ENCODE measurements around the gene USP36. TPM values are rescaled to one million over a fixed set of nuclear protein-coding genes. Genes with fewer than 3 reads are reported as not detected.
"Not testable (repeated sequence)": the region's sequence is repeated elsewhere in the genome, so short reads cannot be mapped to it uniquely, and the experiment has no call there.

USP36 gene
- total RNA-seq: 59.0 and 63.2 TPM in 2 replicates
- long read RNA-seq, partial matches to known transcripts: 3 of 5 reads
- long read RNA-seq, other reads (novel, unspliced or antisense): 1 of 5 reads

DNA sequence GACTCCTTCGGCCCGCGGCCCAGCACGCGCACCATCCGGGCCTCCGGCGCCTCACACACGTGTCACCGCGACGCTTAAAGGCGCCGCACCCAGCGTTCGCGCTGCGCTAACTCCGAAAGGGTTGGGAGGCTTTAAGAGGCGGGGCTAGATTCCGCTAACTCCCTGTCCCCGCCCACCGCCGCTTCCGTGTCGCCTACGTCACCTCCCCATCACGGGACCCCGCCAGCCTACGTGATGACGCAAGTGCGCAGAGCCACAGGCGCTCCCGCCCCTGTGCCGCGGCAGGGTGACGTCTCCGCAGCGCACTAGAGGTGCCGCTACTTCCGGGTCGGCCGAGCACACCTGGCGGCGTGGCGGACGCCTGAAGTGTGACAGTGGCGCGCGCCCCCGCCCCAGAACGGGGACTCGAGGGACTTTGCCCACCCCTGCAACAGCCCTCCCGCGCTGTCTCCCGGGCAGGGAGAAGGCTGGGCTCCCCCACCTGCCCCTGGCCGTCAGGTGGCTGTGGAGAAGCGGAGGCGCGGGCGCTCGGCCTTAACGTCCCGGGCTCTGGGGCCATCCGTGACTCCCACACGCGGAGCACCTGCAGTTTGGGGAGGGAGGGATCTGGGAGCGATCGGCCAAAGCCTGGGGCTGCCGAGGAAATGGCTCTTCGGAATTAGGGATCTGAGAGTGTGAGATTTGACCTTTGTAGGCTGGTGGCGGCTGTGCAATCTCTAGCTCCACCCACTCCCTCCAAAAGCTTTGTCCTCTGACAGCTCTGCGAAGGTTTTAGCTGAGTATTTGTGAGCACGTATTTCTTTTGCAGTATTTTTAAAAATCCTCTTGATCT, at the start of gene USP36:
Gene USP36 (minus strand): TSS at position 35 of the 832 bp plus-strand sequence. CDS start 4,451 bp downstream, outside the sequence.
- TF ChIP-seq CTCF (conservative IDR thresholded peaks at IDR 0.05): peak; percentile 22
- DNase-seq (ENCODE audit: low read depth, low spot score): peak; percentile 98
- Mint-ChIP-seq H3K4me1 (peaks cover 31% of the 10 kb centered on the region), H3K27ac (ENCODE audit: unreplicated experiment) (peak within 1 kb of the TSS; percentile 91), H3K4me3 (peak within 1 kb of the TSS; percentile 90), H3K27me3 (ENCODE audit: low read depth) (no peaks in the 10 kb centered on the region), H3K9me3 (no peaks in the 10 kb centered on the region), H3K36me3 (ENCODE audit: low read depth) (peaks cover 7% of the 10 kb centered on the region)

- H3K36me3 Mint-ChIP-seq (ENCODE audit: low read depth); H3K4me3 Mint-ChIP-seq; H3K9me3 Mint-ChIP-seq; DNase-seq (ENCODE audit: low read depth, low spot score); H3K27ac Mint-ChIP-seq (ENCODE audit: unreplicated experiment); H3K27me3 Mint-ChIP-seq (ENCODE audit: low read depth): not testable (repeated sequence)
- H3K4me1 Mint-ChIP-seq: peaks cover 57% of the 10 kb centered on the region
Measured at GRCh38 chr17:78890096-78890495, 49.5 kb upstream of the USP36 start.

DNA sequence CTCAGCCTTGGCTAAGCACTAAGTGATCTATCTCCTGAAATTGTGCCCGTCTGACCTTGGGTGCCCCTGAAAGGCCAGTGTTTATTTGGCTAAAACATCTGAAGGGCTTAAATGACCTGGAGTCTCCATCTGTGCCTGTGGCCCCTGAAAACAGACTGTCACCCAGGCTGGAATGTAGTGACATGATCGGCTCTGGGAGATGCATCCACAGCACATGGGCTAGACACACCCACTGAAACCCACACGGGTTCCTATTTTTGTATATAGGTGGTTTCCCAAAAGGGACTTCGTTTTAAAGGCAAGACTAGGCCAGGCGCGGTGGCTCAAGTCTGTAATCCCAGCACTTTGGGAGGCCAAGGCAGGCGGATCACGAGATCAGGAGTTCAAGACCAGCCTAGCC, 48.9 kb upstream of the USP36 start:
- H3K27ac Mint-ChIP-seq (ENCODE audit: unreplicated experiment): no peak overlapping the region
- no peaks in the 10 kb centered on the region for H3K36me3 Mint-ChIP-seq (ENCODE audit: low read depth)
- H3K27me3 Mint-ChIP-seq (ENCODE audit: low read depth): no peaks in the 10 kb centered on the region
- TF ChIP-seq CTCF (conservative IDR thresholded peaks at IDR 0.05): no peak
- peaks cover 55% of the 10 kb centered on the region for H3K4me1 Mint-ChIP-seq
- no peak overlapping the region for H3K4me3 Mint-ChIP-seq
- no peak for DNase-seq (ENCODE audit: low read depth, low spot score)
- no peaks in the 10 kb centered on the region for H3K9me3 Mint-ChIP-seq

GRCh38 chr17:78888941-78889518, 48.4 kb upstream of the USP36 start:
- TF ChIP-seq CTCF (conservative IDR thresholded peaks at IDR 0.05): no peak
- H3K27ac Mint-ChIP-seq (ENCODE audit: unreplicated experiment): peak overlapping the region; percentile 81
- no peak for DNase-seq (ENCODE audit: low read depth, low spot score)
- peaks cover 57% of the 10 kb centered on the region for H3K4me1 Mint-ChIP-seq
- H3K27me3 Mint-ChIP-seq (ENCODE audit: low read depth): no peaks in the 10 kb centered on the region
- no peak overlapping the region for H3K4me3 Mint-ChIP-seq
- H3K9me3 Mint-ChIP-seq: no peaks in the 10 kb centered on the region
- no peaks in the 10 kb centered on the region for H3K36me3 Mint-ChIP-seq (ENCODE audit: low read depth)

GRCh38 chr17:78886954-78887353, 46.3 kb upstream of the USP36 start:
- Mint-ChIP-seq H3K27me3 (ENCODE audit: low read depth) (no peaks in the 10 kb centered on the region), H3K27ac (ENCODE audit: unreplicated experiment) (no peak overlapping the region), H3K4me1 (peaks cover 55% of the 10 kb centered on the region), H3K36me3 (ENCODE audit: low read depth) (no peaks in the 10 kb centered on the region), H3K9me3 (no peaks in the 10 kb centered on the region), H3K4me3 (no peak overlapping the region)
- TF ChIP-seq CTCF (conservative IDR thresholded peaks at IDR 0.05): no peak
- no peak for DNase-seq (ENCODE audit: low read depth, low spot score)

GRCh38 chr17:78885956-78886355, 45.3 kb upstream of the USP36 start:
- Mint-ChIP-seq H3K4me3 (no peak overlapping the region), H3K36me3 (ENCODE audit: low read depth) (no peaks in the 10 kb centered on the region), H3K4me1 (peaks cover 45% of the 10 kb centered on the region), H3K9me3 (no peaks in the 10 kb centered on the region), H3K27me3 (ENCODE audit: low read depth) (no peaks in the 10 kb centered on the region), H3K27ac (ENCODE audit: unreplicated experiment) (peak overlapping the region; percentile 32)
- TF ChIP-seq CTCF (conservative IDR thresholded peaks at IDR 0.05): no peak
- no peak for DNase-seq (ENCODE audit: low read depth, low spot score)
